Stomach (tissue), 9 donors: ENCODE measurements around the gene ELMOD3. TPM values are rescaled to one million over a fixed set of nuclear protein-coding genes. Genes with fewer than 3 reads are reported as not detected.

Source experiments
- DNase-seq, 2 donors: peaks; one replicate each; pipeline versions ENCODE4 v3.0.0 to v3.0.0-alpha.2; 2013 to 2019
- H3K27ac ChIP-seq, 5 donors: fragments of 200-600 bp in 4 of 5; sonication (generic) in 4 of 5; one replicate each; pipeline ENCODE4 v1.5.1; 2013 to 2019; ENCODE audit warnings: mild to moderate bottlenecking in 1 of 5, moderate library complexity in 1 of 5
- H3K27me3 ChIP-seq, 3 donors: fragments of 200-600 bp; sonication (generic); one replicate each; pipeline ENCODE4 v1.5.1; 2017 to 2019; ENCODE audit warnings: mixed run types in 1 of 3
- H3K36me3 ChIP-seq, 4 donors: fragments of 200-600 bp; sonication (generic); 1 replicate in 3 of 4; 2 replicates in 1 of 4; pipeline ENCODE4 v1.5.1; 2016 to 2019
- H3K4me1 ChIP-seq, 4 donors: fragments of 200-600 bp; sonication (generic); one replicate each; pipeline ENCODE4 v1.5.1; 2016 to 2019
- H3K4me3 ChIP-seq, 4 donors: fragments of 200-600 bp; sonication (generic) in 3 of 4; one replicate each; pipeline ENCODE4 v1.5.1; 2016 to 2019; ENCODE audit warnings: mild to moderate bottlenecking in 1 of 4
- H3K9me3 ChIP-seq, 4 donors: fragments of 200-600 bp; sonication (generic); one replicate each; pipeline ENCODE4 v1.5.1; 2016 to 2019
- EP300 ChIP-seq: sonication (generic); formaldehyde crosslinking; IDR thresholded peaks from one replicate; pipeline ENCODE4 v1.6.1; 2017; ENCODE audit warnings: antibody characterized with exemption
- POLR2A ChIP-seq, 4 donors: fragments of 450-650 bp; IDR thresholded peaks; one replicate each; pipeline ENCODE4 v1.6.1; 2016; ENCODE audit warnings: antibody characterized with exemption in 4 of 4, control low read depth in 2 of 4, mild to moderate bottlenecking in 1 of 4, moderate library complexity in 1 of 4
- POLR2AphosphoS5 ChIP-seq, 3 donors: sonication (generic); formaldehyde crosslinking; IDR thresholded peaks; one replicate each; pipeline ENCODE4 v1.6.1; 2016; ENCODE audit warnings: antibody characterized with exemption in 3 of 3
- WGBS, 5 donors: extraction: QIAGEN DNeasy Blood & Tissue Kit in 3 of 5; methylation state at CpG; one replicate each; pipeline versions ENCODE4 v1.1.5 to v1.1.7; 2013 to 2018; 5-methylcytosine and 5-hydroxymethylcytosine counted together
- intact Hi-C: fragments of 100-400 bp; cut with DNase I; formaldehyde crosslinking; loops from one replicate; pipeline ENCODE4 v1.15.1; 2023; ENCODE audit warnings: low total_unique reads
- polyA plus RNA-seq, 3 donors: library from polyadenylated mRNA; stranded (reverse); fragments of 200-250 nt; gene quantifications; one replicate each; pipeline ENCODE4 v1.2.3, GENCODE V29; 2013
- total RNA-seq, 5 donors: library from RNA; depleted of rRNA; stranded (reverse); fragments of >200 nt; gene quantifications; one replicate each; pipeline versions ENCODE4 v1.1.0 to v1.2.3, GENCODE V29; 2014 to 2016
- TF ChIP-seq, protein P1 (sequence below), 7 experiments: fragments of 450-650 bp in 4 of 7; fragments of 200-600 bp in 3 of 7; sonication (generic) in 3 of 7; IDR thresholded peaks; one replicate each; pipeline ENCODE4 v1.5.1; 2016 to 2019; ENCODE audit warnings: antibody characterized with exemption in 7 of 7, control low read depth in 2 of 7, mild to moderate bottlenecking in 1 of 7
- donor health status: healthy with polysubstance abuse.
- donor health status: Bipolar disorder and iron deficiency.
- donor health status: healthy.

The ELMOD3 gene
- total and polyA plus RNA-seq, 8 donors = 13.4 to 43.8 (median 19.3) TPM

DNA sequence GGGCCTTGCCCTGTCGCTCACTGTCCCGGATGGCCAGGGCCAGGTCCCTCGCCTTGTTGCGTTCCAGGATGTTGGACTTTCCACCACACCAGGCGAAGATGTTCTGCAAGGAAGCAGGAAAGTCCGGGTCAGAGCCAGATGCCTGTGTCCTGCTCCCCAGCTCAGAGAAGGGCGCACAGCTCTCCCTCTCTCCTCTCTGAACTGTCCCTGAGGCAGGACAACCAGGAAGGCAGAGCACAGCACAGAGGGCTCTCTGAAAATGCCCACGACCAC, 44.5 kb downstream of the ELMOD3 start:
- Histone ChIP-seq H3K9me3 (peaks cover 0 to 5% (median 0%) of the 10 kb centered on the region in 4 donors), H3K27me3 (no peaks in the 10 kb centered on the region), H3K4me3 (no peak overlapping the region), H3K36me3 (peaks cover 5 to 81% (median 66%) of the 10 kb centered on the region in 4 donors), H3K4me1 (peaks cover 8 to 47% (median 26%) of the 10 kb centered on the region in 4 donors), H3K27ac (no peak overlapping the region)
- TF ChIP-seq, protein P1, sequence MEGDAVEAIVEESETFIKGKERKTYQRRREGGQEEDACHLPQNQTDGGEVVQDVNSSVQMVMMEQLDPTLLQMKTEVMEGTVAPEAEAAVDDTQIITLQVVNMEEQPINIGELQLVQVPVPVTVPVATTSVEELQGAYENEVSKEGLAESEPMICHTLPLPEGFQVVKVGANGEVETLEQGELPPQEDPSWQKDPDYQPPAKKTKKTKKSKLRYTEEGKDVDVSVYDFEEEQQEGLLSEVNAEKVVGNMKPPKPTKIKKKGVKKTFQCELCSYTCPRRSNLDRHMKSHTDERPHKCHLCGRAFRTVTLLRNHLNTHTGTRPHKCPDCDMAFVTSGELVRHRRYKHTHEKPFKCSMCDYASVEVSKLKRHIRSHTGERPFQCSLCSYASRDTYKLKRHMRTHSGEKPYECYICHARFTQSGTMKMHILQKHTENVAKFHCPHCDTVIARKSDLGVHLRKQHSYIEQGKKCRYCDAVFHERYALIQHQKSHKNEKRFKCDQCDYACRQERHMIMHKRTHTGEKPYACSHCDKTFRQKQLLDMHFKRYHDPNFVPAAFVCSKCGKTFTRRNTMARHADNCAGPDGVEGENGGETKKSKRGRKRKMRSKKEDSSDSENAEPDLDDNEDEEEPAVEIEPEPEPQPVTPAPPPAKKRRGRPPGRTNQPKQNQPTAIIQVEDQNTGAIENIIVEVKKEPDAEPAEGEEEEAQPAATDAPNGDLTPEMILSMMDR (IDR thresholded peaks at IDR 0.05) = no peak
- TF ChIP-seq EP300 (no peak), POLR2A (IDR thresholded peaks at IDR 0.05) (no peak)
- intact Hi-C loops = no loop called here
- no peak for DNase-seq
- 90 to 97% (median 96%) methylated on average over 8 of the region's 8 CpGs for WGBS, 5 donors

DNA sequence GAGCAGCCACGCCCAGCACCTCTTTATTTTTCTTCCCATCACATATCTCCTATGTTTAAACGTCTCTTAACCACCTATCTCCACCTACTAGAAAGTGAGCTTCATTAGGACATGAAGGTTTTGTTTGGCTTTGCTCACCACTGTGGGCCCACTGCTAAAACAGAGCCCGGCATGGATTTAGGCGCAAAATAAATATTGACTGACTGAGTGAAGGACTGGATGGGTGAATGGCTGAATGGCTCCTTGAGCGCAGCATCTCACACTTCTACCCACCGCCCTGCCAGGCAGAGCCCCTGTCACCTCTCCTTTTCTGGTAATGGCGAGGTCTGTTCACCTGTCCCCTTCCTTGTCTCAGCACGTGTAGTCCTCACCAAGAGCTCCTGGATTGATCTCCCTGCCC, 45.5 kb downstream of the ELMOD3 start:
- peaks cover 5 to 72% (median 57%) of the 10 kb centered on the region in 4 donors for H3K36me3 ChIP-seq
- WGBS, 5 donors = 84 to 88% (median 87%) methylated on average over 8 of the region's 8 CpGs
- peaks cover 0 to 9% (median 0%) of the 10 kb centered on the region in 4 donors for H3K9me3 ChIP-seq
- H3K4me3 ChIP-seq = no peak overlapping the region
- no peaks in the 10 kb centered on the region for H3K27me3 ChIP-seq
- no peak for TF ChIP-seq EP300
- TF ChIP-seq POLR2AphosphoS5 (IDR thresholded peaks at IDR 0.05) = no peak
- no peak for TF ChIP-seq POLR2A (IDR thresholded peaks at IDR 0.05)
- TF ChIP-seq, protein P1 (IDR thresholded peaks at IDR 0.05) = no peak
- H3K4me1 ChIP-seq = peaks cover 8 to 43% (median 22%) of the 10 kb centered on the region in 4 donors
- intact Hi-C loops = no loop called here
- no peak for DNase-seq
- no peak overlapping the region for H3K27ac ChIP-seq

DNA sequence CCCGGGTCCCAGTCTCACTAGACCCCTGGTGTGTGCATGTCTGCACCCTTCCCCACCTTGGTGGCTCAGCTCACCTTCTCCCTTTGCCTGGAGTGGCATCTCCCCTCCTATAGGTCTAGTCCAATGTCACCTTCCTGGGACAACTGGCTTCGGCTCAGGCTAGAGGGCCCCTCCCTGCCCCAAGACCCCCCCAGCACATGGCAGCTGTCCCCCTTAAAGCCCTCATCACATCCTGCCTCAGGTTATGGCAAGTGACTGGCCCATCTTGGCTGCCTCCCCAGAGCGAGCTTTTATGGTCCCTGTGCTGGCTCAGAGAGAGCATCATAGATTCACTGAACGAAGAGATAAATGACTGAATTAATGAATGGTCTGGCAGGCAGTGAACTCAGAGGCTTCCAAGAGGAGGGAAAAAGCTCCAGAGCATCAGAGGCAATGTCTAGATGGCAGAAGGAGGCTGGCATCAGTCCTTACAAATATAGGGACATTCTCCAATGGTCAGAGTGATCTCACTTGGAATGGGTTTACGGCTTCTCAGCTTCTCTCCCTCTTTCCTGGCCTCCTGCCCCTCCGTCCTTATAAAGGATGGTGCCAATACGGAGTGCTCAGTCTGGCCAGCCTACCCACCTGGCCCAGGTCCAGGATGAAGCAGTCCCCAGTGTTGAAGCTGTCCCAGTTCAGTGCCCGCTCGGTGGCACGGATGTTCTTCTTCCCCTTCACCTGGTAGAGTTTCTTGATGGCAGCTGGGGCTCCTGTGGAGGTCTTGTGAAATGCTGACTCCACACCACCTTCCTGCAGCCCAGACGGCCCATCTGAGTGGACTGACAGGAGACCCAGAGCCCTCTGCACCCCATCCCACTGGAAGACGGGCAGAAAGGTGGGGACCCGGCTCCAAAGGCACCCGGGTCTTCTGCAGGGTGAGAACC, 46.2 kb downstream of the ELMOD3 start:
- H3K27me3 ChIP-seq = no peaks in the 10 kb centered on the region
- no peak overlapping the region for H3K27ac ChIP-seq
- DNase-seq = no peak
- TF ChIP-seq, protein P1 (IDR thresholded peaks at IDR 0.05) = no peak
- TF ChIP-seq POLR2A (IDR thresholded peaks at IDR 0.05) (no peak), POLR2AphosphoS5 (IDR thresholded peaks at IDR 0.05) (no peak), EP300 (no peak)
- H3K9me3 ChIP-seq = peaks cover 0 to 9% (median 0%) of the 10 kb centered on the region in 4 donors
- H3K4me1 ChIP-seq = peaks cover 8 to 44% (median 19%) of the 10 kb centered on the region in 4 donors
- intact Hi-C loops = no loop called here
- peaks cover 5 to 64% (median 49%) of the 10 kb centered on the region in 4 donors for H3K36me3 ChIP-seq
- 74 to 90% (median 87%) methylated on average over 11 to 14 of the region's 14 CpGs for WGBS, 5 donors
- no peak overlapping the region for H3K4me3 ChIP-seq

DNA sequence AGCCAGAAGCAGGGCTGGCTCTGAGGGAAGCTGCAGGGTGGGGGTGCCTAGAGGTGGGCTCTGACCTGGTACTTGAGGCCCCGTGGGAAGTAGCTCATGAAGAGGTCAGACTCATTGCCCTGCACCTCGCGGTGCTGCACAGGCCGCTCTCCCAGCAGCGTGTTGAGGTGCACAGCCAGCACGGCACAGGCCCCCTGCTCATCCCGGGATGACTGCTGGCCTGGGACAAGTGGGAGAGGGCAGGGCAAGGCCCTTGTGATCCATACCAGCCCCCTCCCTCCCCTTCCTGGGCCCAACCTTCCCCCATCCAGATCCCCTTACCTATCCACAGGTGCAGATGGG, 46.9 kb downstream of the ELMOD3 start:
- TF ChIP-seq EP300 (no peak), POLR2AphosphoS5 (IDR thresholded peaks at IDR 0.05) (no peak), POLR2A (IDR thresholded peaks at IDR 0.05) (no peak)
- TF ChIP-seq, protein P1 (IDR thresholded peaks at IDR 0.05) = no peak
- DNase-seq = no peak
- WGBS, 5 donors = 80 to 99% (median 91%) methylated on average over 2 to 7 of the region's 7 CpGs
- intact Hi-C loops = no loop called here
- H3K27me3 ChIP-seq = no peaks in the 10 kb centered on the region
- no peak overlapping the region for H3K4me3 ChIP-seq
- H3K9me3 ChIP-seq = peaks cover 0 to 9% (median 0%) of the 10 kb centered on the region in 4 donors
- H3K4me1 ChIP-seq = peaks cover 8 to 44% (median 14%) of the 10 kb centered on the region in 4 donors
- peaks cover 5 to 58% (median 44%) of the 10 kb centered on the region in 4 donors for H3K36me3 ChIP-seq
- H3K27ac ChIP-seq = no peak overlapping the region
